GM11168 (cell line): ENCODE data around the gene IKZF3.
"Not testable (repeated sequence)": the region's sequence is repeated elsewhere in the genome, so short reads cannot be mapped to it uniquely, and the experiment has no call there.

Source experiments
- in situ Hi-C: fragments of 300-500 bp; cut with MboI; formaldehyde crosslinking; loops from one replicate; pipeline ENCODE4 v1.12.0; 2022; ENCODE audit warnings: low sequenced_read_pairs; ENCODE audit not compliant: unreplicated experiment

The IKZF3 gene

GRCh38 chr17:39761861-39762496 lies 102.1 kb downstream of the IKZF3 start:
- in situ Hi-C loops, result no loop called here

GRCh38 chr17:39759204-39759603 lies 104.9 kb downstream of the IKZF3 start:
- in situ Hi-C loops, result loop anchor here (5.0 to 10.0 kb wide), 2 partner anchors 103 to 124 kb away; partner anchors contain the start of genes IKZF3 and STARD3

GRCh38 chr17:39757931-39758873 lies 105.9 kb downstream of the IKZF3 start:
- in situ Hi-C loops, result loop anchor here (5.0 to 10.0 kb wide), 2 partner anchors 104 to 123 kb away; partner anchors contain the start of genes IKZF3 and STARD3

GRCh38 chr17:39757176-39757662 lies 106.9 kb downstream of the IKZF3 start:
- in situ Hi-C loops, result loop anchor here (5.0 to 10.0 kb wide), 2 partner anchors 105 to 122 kb away; partner anchors contain the start of genes IKZF3 and STARD3

GRCh38 chr17:39756380-39757079 lies 107.6 kb downstream of the IKZF3 start:
- in situ Hi-C loops, result loop anchor here (5.0 to 10.0 kb wide), 2 partner anchors 106 to 122 kb away; partner anchors contain the start of genes IKZF3 and STARD3

GRCh38 chr17:39755554-39756379 lies 108.3 kb downstream of the IKZF3 start:
- in situ Hi-C loops, result loop anchor here (5.0 to 10.0 kb wide), 2 partner anchors 107 to 121 kb away; partner anchors contain the start of genes IKZF3 and STARD3

- in situ Hi-C loops, result loop anchor here (5.0 to 10.0 kb wide), 2 partner anchors 107 to 120 kb away; partner anchors contain the start of genes IKZF3 and STARD3
These were observed 109.1 kb downstream of the IKZF3 start for GRCh38 chr17:39754958-39755553.

GRCh38 chr17:39754161-39754957 lies 109.8 kb downstream of the IKZF3 start:
- in situ Hi-C loops, result loop anchor here (10.0 kb wide), 1 partner anchor 120 kb away; the partner anchor contains the start of gene STARD3

GRCh38 chr17:39753514-39754160 lies 110.5 kb downstream of the IKZF3 start:
- in situ Hi-C loops, result loop anchor here (10.0 kb wide), 1 partner anchor 119 kb away; the partner anchor contains the start of gene STARD3

- in situ Hi-C loops, result loop anchor here (10.0 kb wide), 1 partner anchor 118 kb away; the partner anchor contains the start of gene STARD3
These were observed 111.8 kb downstream of the IKZF3 start for GRCh38 chr17:39752241-39752881.

- in situ Hi-C loops, result loop anchor here (10.0 kb wide), 1 partner anchor 117 kb away; the partner anchor contains the start of gene STARD3
These were observed 112.5 kb downstream of the IKZF3 start for GRCh38 chr17:39751637-39752036.

GRCh38 chr17:39751016-39751543 lies 113.0 kb downstream of the IKZF3 start:
- in situ Hi-C loops, result loop anchor here (10.0 kb wide), 1 partner anchor 116 kb away; the partner anchor contains the start of gene STARD3

- in situ Hi-C loops, result loop anchor here (10.0 kb wide), 1 partner anchor 116 kb away; the partner anchor contains the start of gene STARD3
These were observed 113.7 kb downstream of the IKZF3 start for GRCh38 chr17:39750131-39751015.

GRCh38 chr17:39748444-39749034 lies 115.6 kb downstream of the IKZF3 start:
- in situ Hi-C loops, result not testable (repeated sequence)

GRCh38 chr17:39747745-39748144 lies 116.4 kb downstream of the IKZF3 start:
- in situ Hi-C loops, result no loop called here
